Measurements from ENCODE around the gene DDRGK1. TPM values are rescaled to one million over a fixed set of nuclear protein-coding genes. Genes with fewer than 3 reads are reported as not detected.

DDRGK1 gene
- polyA plus RNA-seq, 2 of the 4 experiments (the other 2 are of a cell fraction), result 87.4 to 120 TPM

GRCh38 chr20:3209257-3209945 lies 4.9 kb upstream of the DDRGK1 start, which contains the start of gene ITPA:
Gene ITPA (plus strand): TSS chr20:3209498. CDS start chr20:3209552, 54 bp downstream.
- ATAC-seq (peak; percentile 78 to 79), DNase-seq (ENCODE audit: low read depth in 1 of 2, low spot score in 1 of 2) (peak; percentile 58 to 81), FAIRE-seq (peak; percentile 28)
- peak within 1 kb of the TSS; percentile 84 for H3K4me3 ChIP-seq
- CTCF ChIA-PET, result interaction anchor here (0.5 to 8.6 kb wide), 5 partner anchors 11 to 105 kb away, joined by 3 to 79 read pairs (median 3); no protein-coding TSS in a partner anchor
- under 1% methylated on average over 36 of the region's 48 CpGs for WGBS (ENCODE audit: missing lambda C conversion rate)
- no peaks in the 10 kb centered on the region for H3K9me3 ChIP-seq
- peaks cover 17% of the 10 kb centered on the region for H3K4me1 ChIP-seq
- H3K4me2 ChIP-seq, result peak within 1 kb of the TSS; percentile 95
- POLR2A ChIA-PET, result interaction anchor here (0.6 to 1.4 kb wide), 4 partner anchors 10 to 105 kb away, joined by 3 to 4 read pairs (median 3); partner anchors contain the start of gene SLC4A11
- H3K27ac ChIP-seq, result peak within 1 kb of the TSS; percentile 90 to 93
- peak; percentile 56 to 94; a peak in 4 of 5 replicates for TF ChIP-seq JUN (IDR thresholded peaks at IDR 0.05)
- TF ChIP-seq HOXB5 (CRISPR knock-in tag; IDR thresholded peaks at IDR 0.05), result 0 out of 2 replicates have a peak, but pooled peaks have one; percentile 9
- TF ChIP-seq SREBF2 (IDR thresholded peaks at IDR 0.05), result no peak
- TF ChIP-seq FOSB (CRISPR knock-in tag; IDR thresholded peaks at IDR 0.05), result no peak
- TF ChIP-seq ZNF302 (CRISPR knock-in tag; IDR thresholded peaks at IDR 0.05), result no peak
- no peak for TF ChIP-seq FOXS1 (CRISPR knock-in tag; IDR thresholded peaks at IDR 0.05)
- TF ChIP-seq USF2 (IDR thresholded peaks at IDR 0.05), result peak; percentile 51; the same call in 1 of the 2 replicates
- TF ChIP-seq PBX3 (IDR thresholded peaks at IDR 0.05), result no peak
- TF ChIP-seq ZFP36 (IDR thresholded peaks at IDR 0.05; ENCODE audit: borderline replicate concordance, partially characterized antibody), result no peak
- no peak for TF ChIP-seq HOXA7 (CRISPR knock-in tag; IDR thresholded peaks at IDR 0.05)
- no peak for TF ChIP-seq CBX2 (IDR thresholded peaks at IDR 0.05; ENCODE audit: borderline replicate concordance, low read depth)
- no peak for TF ChIP-seq REST (IDR thresholded peaks at IDR 0.05)
- TF ChIP-seq BHLHE40 (IDR thresholded peaks at IDR 0.05; ENCODE audit: low read depth, low read length), result no peak
- no peak for TF ChIP-seq NPAS2 (CRISPR knock-in tag; IDR thresholded peaks at IDR 0.05; ENCODE audit: borderline replicate concordance)
- TF ChIP-seq TFCP2L1 (CRISPR knock-in tag; IDR thresholded peaks at IDR 0.05), result no peak
- no peak for TF ChIP-seq RAD21 (conservative IDR thresholded peaks at IDR 0.05 in 1 of 2, IDR thresholded peaks at IDR 0.05 in 1 of 2)
- no peak for TF ChIP-seq HOXB13 (CRISPR knock-in tag; IDR thresholded peaks at IDR 0.05; ENCODE audit: low read depth)
- TF ChIP-seq RNF2 (IDR thresholded peaks at IDR 0.05; ENCODE audit: borderline replicate concordance, low read depth), result no peak
- TF ChIP-seq ZSCAN20 (CRISPR knock-in tag; IDR thresholded peaks at IDR 0.05), result no peak
- TF ChIP-seq MAZ (IDR thresholded peaks at IDR 0.05; ENCODE audit: borderline replicate concordance, low read depth, low read length), result no peak
- TF ChIP-seq POLR2A (IDR thresholded peaks at IDR 0.05; ENCODE audit: low read length), result peak; percentile 71
- peak; percentile 90; the same call in 1 of the 2 replicates for TF ChIP-seq MYC (IDR thresholded peaks at IDR 0.05; ENCODE audit: borderline replicate concordance, low read length)
- TF ChIP-seq RFX5 (IDR thresholded peaks at IDR 0.05), result peak; percentile 81
- no peak for TF ChIP-seq RCOR1 (IDR thresholded peaks at IDR 0.05; ENCODE audit: low read depth, low read length)
- TF ChIP-seq ESRRA (IDR thresholded peaks at IDR 0.05; ENCODE audit: borderline replicate concordance, low read length), result no peak
- TF ChIP-seq HEYL (CRISPR knock-in tag; IDR thresholded peaks at IDR 0.05), result no peak
- TF ChIP-seq BCL3 (IDR thresholded peaks at IDR 0.05), result peak; percentile 49; the same call in 1 of the 3 replicates
- TF ChIP-seq HMGXB4 (CRISPR knock-in tag; IDR thresholded peaks at IDR 0.05; ENCODE audit: borderline replicate concordance), result no peak
- TF ChIP-seq CBX8 (IDR thresholded peaks at IDR 0.05), result no peak
- no peak for TF ChIP-seq JUNB (IDR thresholded peaks at IDR 0.05)
- no peak for TF ChIP-seq MAFK (IDR thresholded peaks at IDR 0.05; ENCODE audit: partially characterized antibody)
- TF ChIP-seq PHF8 (IDR thresholded peaks at IDR 0.05; ENCODE audit: borderline replicate concordance, low read depth), result peak; percentile 65
- no peak for TF ChIP-seq NR3C1 (IDR thresholded peaks at IDR 0.05)
